GM21619 (cell line): ENCODE data around the gene ZMYM2.
"Not testable (repeated sequence)": the region's sequence is repeated elsewhere in the genome, so short reads cannot be mapped to it uniquely, and the experiment has no call there.

ENCODE experiments used
- ATAC-seq: cut with Tn5 transposase; IDR thresholded peaks from one replicate; pipeline ENCODE4 v1.9.1; 2021; ENCODE audit not compliant: unreplicated experiment

Gene ZMYM2

DNA sequence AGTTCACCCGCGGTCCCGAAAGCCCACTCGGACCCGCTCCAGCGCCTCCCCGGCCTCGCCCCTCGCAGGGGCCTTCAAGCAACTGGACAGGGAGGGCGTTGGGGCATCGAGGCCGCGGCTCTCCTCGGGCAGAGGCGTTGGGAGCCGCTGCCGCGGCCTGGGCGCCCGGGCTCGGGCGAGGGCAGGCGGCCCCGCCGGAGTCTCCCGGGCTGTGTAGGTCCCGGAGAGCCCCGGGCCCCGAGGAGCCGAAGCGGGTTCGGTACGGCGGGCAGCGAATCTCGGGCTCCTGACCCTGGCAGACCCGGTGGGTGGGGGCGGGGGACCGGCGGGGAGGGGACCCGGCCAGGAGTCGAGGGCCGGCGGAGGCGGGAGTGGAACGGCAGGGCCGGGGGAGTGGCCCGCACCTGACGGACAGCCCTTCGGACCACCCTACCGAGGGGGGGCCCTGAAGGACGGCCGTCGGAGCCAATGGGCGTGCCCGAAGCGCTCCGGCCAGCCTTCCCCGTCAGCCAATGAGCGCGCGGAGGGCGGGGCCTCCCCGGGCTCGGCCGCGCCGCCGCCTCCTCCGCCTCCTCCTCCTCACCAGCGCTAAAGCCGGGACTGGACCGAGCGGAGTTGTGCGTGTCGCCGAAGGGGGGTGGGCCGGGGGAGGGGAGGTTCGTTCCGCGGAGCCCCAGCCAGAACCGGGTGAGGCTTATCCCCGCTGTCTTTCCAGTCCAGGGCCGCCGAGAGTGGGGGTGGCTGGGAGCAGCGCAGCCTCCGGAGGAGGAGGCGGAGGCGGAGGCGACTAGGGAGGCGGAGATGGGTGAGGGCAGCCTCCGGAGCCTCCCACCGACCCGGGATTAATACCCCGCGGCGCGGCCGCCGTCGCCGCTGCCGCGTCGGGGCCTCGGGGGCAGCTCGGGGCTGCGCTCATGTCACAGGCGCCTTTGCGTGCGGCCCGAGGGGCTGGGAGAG is at the start of gene ZMYM2:
Gene ZMYM2 (plus strand): TSS at position 573 of the 957 bp plus-strand sequence. CDS start 34,346 bp downstream, outside the sequence.
- ATAC-seq, result peak; percentile 67

DNA sequence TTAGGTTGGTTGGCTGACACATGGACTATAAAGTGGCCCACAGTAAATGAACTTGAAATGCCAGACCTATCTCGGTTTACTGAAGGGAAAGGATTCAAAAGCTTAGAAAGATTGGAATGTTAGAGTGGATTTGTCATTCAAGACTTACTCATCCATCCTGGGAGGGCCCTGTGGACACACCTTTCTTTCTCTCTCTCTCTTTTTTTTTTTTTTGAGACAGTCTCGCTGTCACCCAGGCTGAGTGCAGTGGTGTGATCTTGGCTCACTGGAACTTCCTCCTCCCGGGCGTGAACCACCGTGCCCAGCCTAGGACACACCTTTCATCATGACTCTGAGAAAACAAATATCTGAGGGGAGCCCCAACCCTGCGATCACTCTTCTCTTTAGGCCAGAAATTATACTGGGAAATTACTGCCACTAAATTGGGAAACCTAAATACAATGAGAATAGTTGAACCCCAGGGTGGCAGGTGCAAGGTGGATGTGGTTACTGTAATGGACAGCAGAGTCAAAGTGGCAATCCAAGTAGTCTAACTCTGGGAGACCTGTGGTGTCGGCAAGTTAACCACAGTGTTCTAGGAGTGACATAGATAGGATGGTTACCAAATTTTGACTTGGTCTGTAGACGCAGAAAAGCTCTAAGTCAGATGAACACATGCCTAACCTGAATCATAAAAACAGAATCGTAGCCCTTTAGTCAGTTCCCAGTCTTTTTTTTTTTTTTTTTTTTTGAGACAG is 48.0 kb upstream of the ZMYM2 start:
- no peak for ATAC-seq

DNA sequence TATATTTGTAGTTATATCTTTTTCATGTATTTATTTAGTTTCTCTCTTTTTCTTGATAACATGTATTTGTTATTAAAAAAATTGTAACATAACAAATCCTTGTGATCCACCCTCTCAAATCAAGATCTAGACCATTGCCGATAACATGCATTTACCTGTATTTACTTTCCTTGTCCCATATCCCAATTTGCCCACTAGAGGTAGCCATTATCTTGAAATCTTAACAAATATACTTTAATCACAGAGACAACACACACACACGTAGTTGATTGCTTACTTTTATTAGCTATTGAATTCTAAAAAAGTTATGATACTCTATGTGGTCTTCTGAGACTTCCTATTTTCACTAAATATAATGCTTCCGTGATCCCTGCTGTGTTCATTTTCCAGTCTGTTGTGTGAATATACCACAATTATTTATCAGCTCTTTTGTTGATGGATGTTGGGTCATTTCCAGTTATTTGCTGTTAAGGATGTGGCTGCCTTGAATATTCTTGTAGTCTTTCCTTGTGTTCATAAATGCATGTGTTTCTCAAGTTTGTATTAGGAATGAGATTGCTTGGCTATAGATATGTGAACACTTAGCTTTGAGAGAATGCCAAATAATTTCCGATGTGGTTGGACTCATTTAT is 31.3 kb upstream of the ZMYM2 start:
- ATAC-seq, result no peak

DNA sequence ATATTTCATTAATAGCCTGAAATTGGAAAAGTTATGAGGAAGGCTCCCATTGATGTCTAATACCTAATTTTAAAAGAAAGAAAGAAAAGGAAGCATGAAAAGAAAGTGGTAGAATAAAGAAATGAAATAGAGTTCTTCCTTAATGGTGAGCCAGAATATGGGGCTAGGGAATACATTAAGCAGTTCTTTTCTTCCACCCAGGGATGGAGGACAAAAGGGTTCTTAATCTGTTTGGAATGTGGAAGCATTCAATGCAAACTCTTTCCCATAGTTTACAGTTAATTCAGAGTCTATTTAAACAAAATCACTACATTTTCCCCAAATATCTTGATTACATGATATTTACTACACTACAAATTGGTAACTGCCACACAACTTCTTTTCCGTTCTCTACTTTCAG is 18.4 kb upstream of the ZMYM2 start:
- ATAC-seq, result no peak

DNA sequence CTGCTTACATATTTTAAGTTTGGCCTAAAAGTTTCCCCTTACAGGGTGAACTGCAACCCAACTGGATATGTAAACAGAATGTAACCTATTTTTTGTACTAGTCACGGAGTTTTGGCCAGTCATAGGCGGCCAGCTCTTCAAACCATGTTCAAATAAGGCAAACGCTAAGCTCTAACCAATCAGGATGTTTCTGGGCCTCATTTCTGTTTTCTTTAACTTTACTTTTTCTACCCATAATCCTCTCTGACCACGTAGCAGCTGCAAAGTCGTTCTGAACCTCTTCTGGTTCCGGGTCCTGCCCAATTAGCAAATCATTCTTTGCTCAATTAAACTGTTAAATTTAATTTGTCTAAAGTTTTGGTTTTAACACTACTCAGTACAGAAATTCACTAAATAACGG is 8.2 kb upstream of the ZMYM2 start:
- ATAC-seq, result no peak

DNA sequence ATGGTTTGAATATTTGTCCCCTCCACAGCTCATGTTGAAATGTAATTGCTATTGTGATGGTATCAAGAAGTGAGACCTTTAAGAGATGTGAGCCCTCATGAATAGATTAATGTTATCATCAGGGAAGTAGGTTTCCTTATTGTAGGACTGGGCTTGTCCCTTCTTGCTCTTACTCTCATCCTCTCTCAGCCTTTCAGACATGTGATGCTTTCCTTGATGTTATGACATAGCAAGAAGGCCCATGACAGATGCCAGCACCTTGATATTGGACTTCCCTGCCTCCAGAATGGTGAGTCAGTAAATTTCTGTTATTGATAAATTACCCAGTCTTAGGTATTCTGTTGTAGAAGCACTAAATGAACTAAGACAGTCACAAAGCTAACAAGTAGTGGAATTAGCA is 5.7 kb upstream of the ZMYM2 start:
- no peak for ATAC-seq

DNA sequence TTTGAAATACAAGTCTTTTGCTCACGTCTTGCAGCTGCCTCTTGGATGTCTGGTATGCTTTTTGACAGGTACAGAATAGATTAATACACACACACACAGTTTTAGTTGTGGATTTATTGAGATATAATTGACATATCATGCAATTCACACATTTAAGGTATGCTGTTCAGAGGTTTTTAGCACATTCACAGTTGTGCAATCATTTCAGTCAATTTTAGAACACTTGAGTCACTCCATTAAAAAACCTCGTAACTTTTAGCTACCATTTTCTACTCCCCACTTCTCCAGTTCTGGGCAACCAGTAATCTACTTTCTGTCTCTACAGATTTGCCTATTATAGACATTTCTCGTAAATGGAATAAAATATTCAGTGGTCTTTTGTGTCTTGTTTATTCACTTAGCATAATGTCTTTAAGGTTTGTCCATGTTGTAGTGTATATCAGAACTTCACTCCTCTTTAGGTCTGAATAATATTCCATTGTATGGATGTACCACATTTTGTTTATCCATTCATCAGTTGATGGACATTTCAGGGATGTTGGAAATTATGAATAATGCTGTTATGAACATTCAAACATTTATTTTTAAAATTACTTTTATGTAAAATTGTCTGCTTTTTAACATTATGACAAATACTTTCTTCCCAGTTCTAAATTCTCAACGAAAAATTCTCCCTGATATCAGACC is 2.5 kb upstream of the ZMYM2 start:
- ATAC-seq, result no peak

DNA sequence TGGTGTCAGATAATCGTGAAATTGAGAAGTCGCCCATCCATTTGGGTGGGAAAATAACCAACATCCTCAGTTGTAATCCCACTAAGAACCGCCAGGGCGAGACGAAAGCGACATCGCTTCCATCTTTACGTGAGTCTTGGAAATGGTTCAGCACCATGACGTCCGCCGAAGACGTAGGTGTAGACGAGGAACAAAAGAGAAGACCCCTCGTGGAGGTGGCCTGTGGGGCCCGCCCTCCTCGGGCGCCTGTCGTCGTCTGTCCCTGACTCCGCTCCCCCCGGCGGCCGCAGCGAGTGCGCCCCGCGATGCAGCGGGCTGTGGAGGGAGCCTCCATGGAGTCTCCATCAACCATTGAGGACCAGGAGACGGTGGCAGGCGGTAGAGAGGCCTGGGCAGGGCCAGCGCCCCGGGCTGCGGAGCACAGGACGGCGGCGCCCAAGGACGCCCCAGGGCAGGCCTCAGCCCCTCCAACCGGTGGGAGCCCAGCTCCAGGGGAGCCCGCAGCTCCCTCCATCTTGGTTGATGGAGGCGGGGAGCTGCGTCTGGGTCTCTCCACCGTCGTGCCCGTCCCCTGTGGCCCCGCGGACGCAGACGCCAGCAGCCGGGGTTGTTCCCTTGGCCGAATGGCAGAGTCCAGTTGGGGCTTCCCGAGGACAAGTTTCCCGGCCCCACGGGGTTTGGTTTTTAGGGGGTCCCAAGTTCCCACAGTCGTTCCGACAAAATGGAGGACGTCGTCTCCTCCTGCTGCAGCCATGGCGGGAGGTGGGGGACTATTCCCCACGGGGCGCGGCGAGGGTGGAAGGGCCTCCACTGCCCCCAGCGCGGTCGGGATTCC is 990 bp upstream of the ZMYM2 start:
- peak; percentile 19 for ATAC-seq

DNA sequence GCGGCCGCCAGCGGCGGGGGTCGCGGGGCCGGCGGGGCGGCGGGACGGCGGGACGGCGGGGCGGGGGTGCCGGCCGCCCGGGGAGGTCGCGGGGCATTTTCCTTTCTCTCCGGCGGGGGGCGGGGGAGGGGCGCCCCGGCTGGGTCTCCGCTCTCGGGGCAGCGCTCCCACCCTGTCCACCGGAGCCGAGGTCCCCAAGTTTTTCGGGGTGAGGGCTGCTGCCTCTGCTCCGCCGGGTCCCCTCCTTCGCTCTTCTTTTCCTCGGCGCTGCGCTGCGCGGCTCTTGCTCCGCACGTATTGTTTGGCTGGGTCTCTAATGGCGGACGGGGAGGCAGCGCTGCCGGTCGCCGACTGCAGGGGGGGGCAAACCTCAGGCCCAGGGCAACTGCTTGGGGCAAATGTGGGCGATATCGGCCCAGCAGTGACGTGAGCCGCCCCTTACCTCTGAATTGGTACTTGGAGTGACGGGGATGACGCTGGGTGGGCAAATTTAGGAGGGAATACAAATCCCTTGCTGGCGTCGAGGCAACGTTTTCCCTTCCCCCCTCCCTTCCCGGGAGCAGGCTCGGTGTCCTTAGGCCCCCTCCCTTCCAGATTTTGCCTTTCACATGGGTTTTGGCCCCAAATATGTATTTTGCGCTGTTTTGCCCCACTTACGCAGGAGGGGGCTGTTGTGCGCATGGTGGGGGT is 759 bp downstream of the ZMYM2 start:
- peak; percentile 10 for ATAC-seq

DNA sequence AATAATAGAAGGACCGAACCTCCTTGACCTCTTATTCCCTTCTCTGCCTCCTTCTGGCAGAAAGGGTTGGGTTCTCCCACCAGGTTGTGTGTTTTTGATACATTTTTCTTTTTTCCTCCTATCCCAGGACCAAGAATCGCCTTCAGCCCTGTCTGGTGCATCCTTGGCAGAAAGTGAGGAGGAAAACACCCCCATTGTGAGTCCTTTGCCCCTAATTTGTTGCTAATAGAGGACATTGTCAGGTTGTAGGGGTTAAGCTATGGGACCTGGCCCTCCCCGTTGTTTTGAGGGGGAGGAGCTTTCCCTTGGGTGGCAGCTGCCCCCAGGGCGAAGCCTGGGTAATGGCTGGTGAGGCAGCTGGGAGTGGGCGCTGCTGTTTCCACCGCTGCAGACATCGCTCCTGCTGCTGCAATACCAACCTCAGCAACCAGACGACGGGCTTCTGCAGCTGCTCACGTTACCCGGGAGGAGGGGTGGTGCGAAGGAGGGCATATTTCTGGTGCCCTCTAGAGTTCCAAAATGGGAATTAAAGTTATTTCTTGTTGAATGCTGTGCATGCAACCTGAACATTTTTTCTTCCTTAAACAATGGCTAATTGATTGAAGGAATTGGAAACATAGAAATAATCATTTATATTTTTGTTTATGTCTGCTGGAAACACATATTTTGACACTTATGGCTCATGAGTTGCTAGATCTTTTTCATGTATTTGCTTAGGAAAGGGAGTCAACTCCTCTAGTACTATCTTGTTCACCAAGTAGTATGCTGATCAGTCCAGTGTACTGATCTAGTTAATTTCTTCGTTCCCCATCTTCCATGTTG is 1.5 kb downstream of the ZMYM2 start:
- peak; percentile 35 for ATAC-seq

DNA sequence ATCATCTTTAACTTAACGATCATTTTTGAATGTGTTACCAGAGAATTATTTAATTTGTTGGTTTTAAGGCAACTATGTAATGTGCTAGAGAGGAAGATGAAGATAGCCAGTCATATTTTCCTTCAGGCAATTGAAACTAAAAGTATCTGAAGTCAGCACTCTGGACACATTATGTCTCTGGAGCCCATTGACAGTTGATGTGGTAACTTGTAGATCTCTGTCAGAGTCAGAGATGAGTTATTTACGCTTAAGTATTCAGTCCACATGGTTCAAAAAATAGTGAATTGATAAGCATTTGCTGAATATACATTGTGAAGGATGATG is 2.1 kb downstream of the ZMYM2 start:
- ATAC-seq, result no peak

DNA sequence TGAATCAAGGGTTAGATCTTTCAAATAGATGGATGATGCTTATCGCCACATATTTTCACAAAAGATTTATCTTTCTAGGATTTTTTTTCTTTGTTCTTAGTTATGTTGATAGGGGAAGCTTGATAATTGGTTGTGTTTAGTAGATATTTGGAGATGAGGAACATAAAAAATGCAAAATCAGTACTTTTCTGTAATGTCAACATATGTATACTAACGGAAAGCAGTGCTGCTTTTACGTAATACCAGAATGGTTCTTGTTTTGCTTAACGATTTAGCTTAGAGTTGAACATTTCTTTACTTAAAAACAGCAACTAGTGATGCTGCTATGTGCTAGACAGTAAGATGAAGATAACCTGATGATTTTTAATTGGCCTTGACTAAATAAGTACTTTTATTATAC is 3.0 kb downstream of the ZMYM2 start:
- ATAC-seq, result no peak

DNA sequence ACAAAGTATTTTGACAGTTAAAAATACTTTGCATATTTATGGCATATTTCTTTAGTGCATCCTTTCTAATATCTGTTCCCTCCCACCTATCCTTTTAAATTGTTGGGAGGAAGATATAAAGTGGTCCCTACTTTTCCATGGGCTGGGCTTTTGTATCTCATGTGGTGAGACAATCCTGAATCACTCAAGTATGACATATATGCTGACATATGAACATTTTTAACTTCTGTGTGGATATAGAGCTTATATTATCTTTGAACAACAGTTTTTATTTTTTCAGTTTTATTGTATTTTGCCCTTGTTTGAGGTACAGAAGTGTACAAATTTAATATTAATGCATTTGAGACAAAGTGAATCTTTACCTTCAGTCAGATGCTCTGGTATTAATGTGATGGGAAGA is 3.4 kb downstream of the ZMYM2 start:
- no peak for ATAC-seq

DNA sequence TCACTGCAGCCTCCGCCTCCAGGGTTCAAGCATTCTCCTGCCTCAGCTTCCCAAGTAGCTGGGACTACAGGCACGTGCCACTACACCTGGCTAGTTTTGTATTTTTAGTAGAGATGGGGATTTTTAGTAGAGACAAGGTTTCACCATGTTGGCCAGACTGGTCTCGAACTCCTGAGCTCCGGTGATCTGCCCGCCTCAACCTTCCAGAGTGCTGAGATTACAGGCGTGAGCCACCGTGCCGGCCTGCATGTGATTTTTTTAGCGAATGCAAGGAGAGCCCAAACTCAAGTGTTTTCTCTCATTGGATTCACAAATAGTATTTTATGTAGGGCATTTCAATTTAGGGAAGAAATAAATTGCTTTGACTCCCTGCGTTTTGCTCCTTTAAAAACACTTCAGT is 4.4 kb downstream of the ZMYM2 start:
- no peak for ATAC-seq

DNA sequence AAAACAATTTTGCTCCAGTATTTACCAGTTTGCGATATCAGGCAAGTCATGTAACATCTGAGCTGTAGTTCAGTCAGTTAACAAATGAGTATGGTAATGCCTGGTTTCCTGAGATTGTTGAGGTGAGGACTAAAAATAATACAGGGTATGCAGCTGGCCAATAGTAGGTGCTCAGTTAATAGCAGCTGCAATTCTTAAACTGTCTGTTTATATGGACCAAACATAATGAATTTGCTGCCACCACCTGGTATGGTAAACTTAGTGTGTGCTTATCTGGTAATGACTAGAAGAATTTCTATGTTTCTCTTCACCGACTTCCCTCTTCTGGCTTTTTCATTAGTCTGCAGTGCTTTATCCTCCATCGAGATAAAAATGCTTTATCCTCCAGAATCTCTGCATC is 9.1 kb downstream of the ZMYM2 start:
- no peak for ATAC-seq

DNA sequence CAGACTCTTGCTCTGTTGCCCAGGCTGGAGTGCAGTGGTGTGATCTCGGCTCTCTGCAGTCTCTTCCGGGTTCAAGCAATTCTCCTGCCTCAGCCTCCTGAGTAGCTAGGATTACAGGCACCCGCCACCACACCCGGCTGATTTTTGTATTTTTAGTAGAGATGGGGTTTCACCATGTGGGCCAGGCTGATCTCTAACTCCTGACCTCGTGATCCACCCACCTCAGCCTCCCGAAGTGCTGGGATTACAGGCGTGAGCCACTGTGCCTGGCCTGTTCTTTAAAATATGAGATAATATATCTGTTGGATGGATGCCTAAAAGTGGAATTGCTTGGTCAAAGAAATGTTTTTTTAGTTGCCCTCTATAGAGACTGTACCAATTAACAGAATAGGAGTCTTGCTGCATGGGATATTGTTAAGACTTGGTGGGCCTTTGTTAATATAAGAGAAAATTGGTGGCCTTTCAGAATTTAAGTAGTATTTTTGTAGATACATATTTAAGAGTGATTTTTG is 16.0 kb downstream of the ZMYM2 start:
- not testable (repeated sequence) for ATAC-seq

DNA sequence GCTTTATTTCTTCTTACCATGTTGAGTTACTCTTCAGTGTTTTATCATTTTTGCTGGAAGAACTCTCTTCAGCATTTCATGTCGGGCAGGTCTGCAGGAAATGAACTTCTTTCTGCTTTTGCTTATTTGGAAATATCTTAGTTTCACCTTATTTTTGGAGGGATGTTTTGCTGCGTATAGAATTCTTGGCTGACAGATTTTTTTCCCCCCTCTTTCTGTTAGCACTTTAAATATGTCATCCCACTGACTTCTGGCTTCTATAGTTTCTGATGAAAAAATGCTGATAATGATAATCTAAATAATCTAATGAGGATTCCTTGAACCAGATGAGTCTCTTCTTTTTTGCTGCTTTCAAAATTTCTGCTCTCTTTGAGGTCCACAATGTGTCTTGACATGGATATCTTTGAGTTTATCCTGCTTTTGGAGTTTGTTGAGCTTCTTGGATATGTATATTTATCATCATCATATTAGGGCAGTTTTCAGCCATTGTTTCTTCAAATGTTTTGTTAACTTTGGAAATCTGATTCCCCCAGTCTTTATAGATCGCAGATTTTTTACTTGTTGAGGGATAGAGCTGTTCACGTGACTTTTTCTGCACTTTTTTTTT is 20.4 kb downstream of the ZMYM2 start:
- ATAC-seq, result no peak

DNA sequence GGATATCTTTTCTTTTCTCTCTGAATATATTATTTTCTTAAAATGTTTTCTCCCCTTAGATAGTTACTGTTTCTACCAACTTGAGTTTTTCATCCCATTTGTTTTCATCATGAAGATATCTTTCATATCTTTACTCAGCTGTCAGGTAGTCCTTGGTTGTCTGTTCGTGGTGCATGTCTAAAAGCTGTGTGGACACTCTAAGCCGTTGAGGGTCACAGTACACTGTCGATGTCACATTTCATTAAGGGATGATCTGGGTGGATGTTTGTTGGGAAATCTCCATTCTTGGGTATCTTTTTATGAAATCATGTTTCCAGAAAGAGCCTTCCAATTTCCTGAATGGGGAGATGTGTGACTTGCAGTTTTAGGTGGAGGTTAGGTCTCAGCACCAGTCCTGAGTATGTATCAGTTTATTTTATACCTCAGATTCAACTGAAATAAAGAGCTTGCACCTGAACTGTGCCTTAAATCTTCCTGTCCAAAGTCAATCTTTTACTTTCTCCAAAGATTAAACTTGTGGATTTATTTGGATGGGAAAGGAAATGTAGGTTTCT is 23.2 kb downstream of the ZMYM2 start:
- ATAC-seq, result no peak
